ENCODE data around the gene TMEM53.

TMEM53 gene

GRCh38 chr1:44603718-44604117, 70.6 kb downstream of the TMEM53 start (continued):
- TF ChIP-seq HIC1 (tag by site-specific recombination; IDR thresholded peaks at IDR 0.05), result no peak
- no peak for TF ChIP-seq SP3 (tag by site-specific recombination; IDR thresholded peaks at IDR 0.05)
- no peak for TF ChIP-seq ZNF433 (tag by site-specific recombination; IDR thresholded peaks at IDR 0.05; ENCODE audit: low read depth)
- no peak for TF ChIP-seq ZNF114 (tag by site-specific recombination; IDR thresholded peaks at IDR 0.05)
- TF ChIP-seq ZNF449 (tag by site-specific recombination; IDR thresholded peaks at IDR 0.05), result no peak
- TF ChIP-seq OVOL3 (tag by site-specific recombination; IDR thresholded peaks at IDR 0.05), result no peak
- TF ChIP-seq ZNF423 (tag by site-specific recombination; IDR thresholded peaks at IDR 0.05), result 0 out of 2 replicates have a peak, but pooled peaks have one; percentile 48
- TF ChIP-seq MEIS1 (CRISPR knock-in tag; IDR thresholded peaks at IDR 0.05; ENCODE audit: borderline replicate concordance), result no peak
- peak; percentile 32; the same call in 1 of the 2 replicates for TF ChIP-seq ZNF580 (tag by site-specific recombination; IDR thresholded peaks at IDR 0.05)
- TF ChIP-seq ZNF645 (tag by site-specific recombination; IDR thresholded peaks at IDR 0.05), result no peak
- TF ChIP-seq ZNF529 (tag by site-specific recombination; IDR thresholded peaks at IDR 0.05; ENCODE audit: insufficient replicate concordance), result no peak
- peak; percentile 60 for TF ChIP-seq ZSCAN30 (tag by site-specific recombination; IDR thresholded peaks at IDR 0.05)
- peak; percentile 74 for TF ChIP-seq PRDM4 (tag by site-specific recombination; IDR thresholded peaks at IDR 0.05)
- 0 out of 2 replicates have a peak, but pooled peaks have one; percentile 73 for TF ChIP-seq TRIM28 (IDR thresholded peaks at IDR 0.05; ENCODE audit: borderline replicate concordance, low read length)
- TF ChIP-seq ZNF202 (tag by site-specific recombination; IDR thresholded peaks at IDR 0.05; ENCODE audit: borderline replicate concordance), result no peak
- TF ChIP-seq ZNF341 (tag by site-specific recombination; IDR thresholded peaks at IDR 0.05; ENCODE audit: low read depth), result peak; percentile 83
- TF ChIP-seq ZNF37A (tag by site-specific recombination; IDR thresholded peaks at IDR 0.05), result no peak
- TF ChIP-seq ZBTB44 (tag by site-specific recombination; IDR thresholded peaks at IDR 0.05), result 0 out of 2 replicates have a peak, but pooled peaks have one; percentile 59
- TF ChIP-seq ZBTB11 (tag by site-specific recombination; conservative IDR thresholded peaks at IDR 0.05; ENCODE audit: low read depth), result no peak
- peak; percentile 24; the same call in 1 of the 2 replicates for TF ChIP-seq ZNF600 (tag by site-specific recombination; IDR thresholded peaks at IDR 0.05)
- no peak for TF ChIP-seq ZNF518A (tag by site-specific recombination; conservative IDR thresholded peaks at IDR 0.05; ENCODE audit: low read depth)

All from HEK293 (cell line).